ENCODE data around the gene IDNK.

- no peak for TF ChIP-seq CTCF (conservative IDR thresholded peaks at IDR 0.05; ENCODE audit: low read depth, low read length)
- TF ChIP-seq POLR2A (IDR thresholded peaks at IDR 0.05; ENCODE audit: low read depth, low read length) = no peak
- TF ChIP-seq RAD21 (IDR thresholded peaks at IDR 0.05; ENCODE audit: low read length) = no peak
- no peak for TF ChIP-seq SMC3 (IDR thresholded peaks at IDR 0.05; ENCODE audit: low read depth, low read length)
- no peak for TF ChIP-seq CHD1 (IDR thresholded peaks at IDR 0.05; ENCODE audit: low read depth, low read length)
- TF ChIP-seq FOS (IDR thresholded peaks at IDR 0.05; ENCODE audit: low read depth, low read length) = no peak
- no peak for TF ChIP-seq BHLHE40 (IDR thresholded peaks at IDR 0.05; ENCODE audit: low read depth, low read length)
These were observed 24.5 kb upstream of the IDNK start for GRCh38 chr9:83598487-83598886.
